Kidney (tissue), 14 donors: ENCODE results near the gene PRKCD. TPM values are rescaled to one million over a fixed set of nuclear protein-coding genes. Genes with fewer than 3 reads are reported as not detected.

ENCODE experiments used
- DNase-seq, 5 donors: peaks; one replicate each; pipeline ENCODE4 v3.0.0-alpha.2; 2013 to 2020
- FAIRE-seq: peaks from 2 replicates; lab custom pipeline; 2012; peaks lifted over from hg19 to GRCh38; lab: Jason Lieb, UNC
- H3K27ac ChIP-seq, 2 donors: one replicate each; pipeline ENCODE4 v1.7.0; 2013; ENCODE audit warnings: low read depth in 2 of 2, low read length in 2 of 2, inconsistent platforms in 1 of 2
- H3K27me3 ChIP-seq: one replicate; pipeline ENCODE4 v1.7.1; 2013; ENCODE audit warnings: low read length, inconsistent platforms; ENCODE audit not compliant: control insufficient read depth, insufficient read depth
- H3K36me3 ChIP-seq, 3 donors: one replicate each; pipeline versions ENCODE4 v1.7.0 to v1.7.1; 2013; ENCODE audit warnings: low read length in 3 of 3, control low read depth in 1 of 3, inconsistent platforms in 1 of 3; ENCODE audit not compliant: insufficient read depth in 3 of 3, control insufficient read depth in 2 of 3
- H3K4me1 ChIP-seq, 3 donors: one replicate each; pipeline versions ENCODE4 v1.7.0 to v1.7.1; 2013; ENCODE audit warnings: low read length in 3 of 3, inconsistent platforms in 1 of 3, low read depth in 1 of 3; ENCODE audit not compliant: control insufficient read depth in 2 of 3, insufficient read depth in 2 of 3
- H3K4me3 ChIP-seq, 3 donors: one replicate each; pipeline versions ENCODE4 v1.7.0 to v1.8.1; 2013; ENCODE audit warnings: low read length in 3 of 3, control low read depth in 1 of 3, inconsistent platforms in 1 of 3
- H3K9ac ChIP-seq, 3 donors: one replicate each; pipeline versions ENCODE4 v1.7.0 to v1.7.1; 2013; ENCODE audit warnings: low read length in 3 of 3, control low read depth in 1 of 3, inconsistent platforms in 1 of 3
- H3K9me3 ChIP-seq, 3 donors: one replicate each; pipeline versions ENCODE4 v1.7.0 to v1.7.1; 2013; ENCODE audit warnings: low read length in 3 of 3, control low read depth in 1 of 3, inconsistent platforms in 1 of 3; ENCODE audit not compliant: control insufficient read depth in 2 of 3, insufficient read depth in 1 of 3
- intact Hi-C: fragments of 100-400 bp; cut with DNase I; formaldehyde crosslinking; loops from one replicate; pipeline ENCODE4 v1.11.1; 2022
- polyA plus RNA-seq: library from polyadenylated mRNA; stranded (reverse); fragments of 350-450 nt; fragmentation: Illumina TruSeq; extraction: RNeasy Lipid Tissue Mini Kit (QIAGEN cat#74804); gene quantifications from one replicate; pipeline ENCODE4 v1.2.3, GENCODE V29; 2014; ENCODE audit warnings: low read depth, low replicate concordance; ENCODE audit not compliant: insufficient read depth
- total RNA-seq: library from RNA; stranded (reverse); fragmentation: NEBNext Ultra II Directional; extraction: Animal tissue kit (Norgen Biotek cat#: 25700); gene quantifications from one replicate; pipeline ENCODE4 v1.2.1, GENCODE V29; 2021
- TF ChIP-seq, protein P1 (sequence below): IDR thresholded peaks from 3 replicates; pipeline ENCODE4 v1.5.1; 2012; ENCODE audit warnings: mild to moderate bottlenecking, moderate library complexity, borderline replicate concordance; ENCODE audit not compliant: insufficient read depth; ENCODE audit errors: extremely low read depth
- donor health status: control.
- donor health status: control.
- donor health status: control.
- donor health status: control.
- donor health status: control.
- donor health status: DM: yes; HTN: yes; CAD: no.
- donor health status: Normal renal cell carcinoma (clear cell type).

Gene PRKCD
- total and polyA plus RNA-seq, 2 donors from 2014 or later = 26.6 to 29.1 TPM

GRCh38 chr3:53157974-53158580, 2.9 kb upstream of the PRKCD start:
- Histone ChIP-seq H3K4me1 (peaks cover 0 to 63% (median 47%) of the 10 kb centered on the region in 3 donors), H3K27me3 (no peaks in the 10 kb centered on the region), H3K36me3 (no peaks in the 10 kb centered on the region), H3K9me3 (no peaks in the 10 kb centered on the region), H3K4me3 (no peak overlapping the region), H3K9ac (no peak overlapping the region), H3K27ac (peak overlapping the region in 1 of 2 donors; percentile 41)
- intact Hi-C loops = no loop called here
- no peak for DNase-seq
- TF ChIP-seq, protein P1, sequence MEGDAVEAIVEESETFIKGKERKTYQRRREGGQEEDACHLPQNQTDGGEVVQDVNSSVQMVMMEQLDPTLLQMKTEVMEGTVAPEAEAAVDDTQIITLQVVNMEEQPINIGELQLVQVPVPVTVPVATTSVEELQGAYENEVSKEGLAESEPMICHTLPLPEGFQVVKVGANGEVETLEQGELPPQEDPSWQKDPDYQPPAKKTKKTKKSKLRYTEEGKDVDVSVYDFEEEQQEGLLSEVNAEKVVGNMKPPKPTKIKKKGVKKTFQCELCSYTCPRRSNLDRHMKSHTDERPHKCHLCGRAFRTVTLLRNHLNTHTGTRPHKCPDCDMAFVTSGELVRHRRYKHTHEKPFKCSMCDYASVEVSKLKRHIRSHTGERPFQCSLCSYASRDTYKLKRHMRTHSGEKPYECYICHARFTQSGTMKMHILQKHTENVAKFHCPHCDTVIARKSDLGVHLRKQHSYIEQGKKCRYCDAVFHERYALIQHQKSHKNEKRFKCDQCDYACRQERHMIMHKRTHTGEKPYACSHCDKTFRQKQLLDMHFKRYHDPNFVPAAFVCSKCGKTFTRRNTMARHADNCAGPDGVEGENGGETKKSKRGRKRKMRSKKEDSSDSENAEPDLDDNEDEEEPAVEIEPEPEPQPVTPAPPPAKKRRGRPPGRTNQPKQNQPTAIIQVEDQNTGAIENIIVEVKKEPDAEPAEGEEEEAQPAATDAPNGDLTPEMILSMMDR = no peak
- no peak for FAIRE-seq

DNA sequence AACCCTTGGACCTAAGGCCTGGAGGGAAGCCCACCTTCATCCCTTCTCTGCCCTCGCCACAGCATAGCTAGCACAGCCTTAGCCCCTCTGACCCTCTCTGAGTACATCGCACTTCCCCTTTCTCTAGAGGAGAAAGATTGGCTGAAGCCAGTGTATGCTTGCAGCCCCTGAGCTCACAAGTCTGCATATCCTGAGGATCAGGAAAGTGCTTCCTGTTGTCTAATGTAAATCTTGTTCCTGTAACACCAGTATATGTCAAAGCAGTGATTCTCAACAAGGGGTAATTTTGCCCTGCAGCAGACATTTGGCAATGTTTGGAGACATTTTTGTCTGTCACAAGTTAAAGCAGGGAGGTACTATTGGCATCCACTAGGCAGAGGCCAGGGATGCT, 2.2 kb upstream of the PRKCD start:
- FAIRE-seq (no peak), DNase-seq (no peak)
- no peaks in the 10 kb centered on the region for H3K27me3 ChIP-seq
- H3K9ac ChIP-seq = no peak overlapping the region
- H3K4me3 ChIP-seq = no peak overlapping the region
- H3K36me3 ChIP-seq = no peaks in the 10 kb centered on the region
- H3K27ac ChIP-seq = peak overlapping the region in 1 of 2 donors; percentile 41
- H3K9me3 ChIP-seq = no peaks in the 10 kb centered on the region
- TF ChIP-seq, protein P1 = no peak
- peaks cover 0 to 62% (median 44%) of the 10 kb centered on the region in 3 donors for H3K4me1 ChIP-seq
- intact Hi-C loops = no loop called here

- H3K27ac ChIP-seq = peak overlapping the region in 1 of 2 donors; percentile 73
Observed at GRCh38 chr3:53159156-53160060, 1.6 kb upstream of the PRKCD start.

More at GRCh38 chr3:53159156-53160060, 1.6 kb upstream of the PRKCD start:
- Histone ChIP-seq H3K9me3 (no peaks in the 10 kb centered on the region), H3K4me1 (peaks cover 0 to 58% (median 38%) of the 10 kb centered on the region in 3 donors), H3K27me3 (no peaks in the 10 kb centered on the region), H3K9ac (no peak overlapping the region), H3K4me3 (peak overlapping the region in 1 of 3 donors; percentile 55), H3K36me3 (no peaks in the 10 kb centered on the region)
- TF ChIP-seq, protein P1 = no peak
- FAIRE-seq (no peak), DNase-seq (peak in 4 of 5 donors; percentile 48 to 79 (median 61))
- intact Hi-C loops = no loop called here
